GM18861 (cell line): ENCODE data around the gene LAMB4.

ENCODE experiments used
- ATAC-seq: cut with Tn5 transposase; IDR thresholded peaks from one replicate; pipeline ENCODE4 v1.9.1; 2021; ENCODE audit not compliant: unreplicated experiment

Gene LAMB4

DNA sequence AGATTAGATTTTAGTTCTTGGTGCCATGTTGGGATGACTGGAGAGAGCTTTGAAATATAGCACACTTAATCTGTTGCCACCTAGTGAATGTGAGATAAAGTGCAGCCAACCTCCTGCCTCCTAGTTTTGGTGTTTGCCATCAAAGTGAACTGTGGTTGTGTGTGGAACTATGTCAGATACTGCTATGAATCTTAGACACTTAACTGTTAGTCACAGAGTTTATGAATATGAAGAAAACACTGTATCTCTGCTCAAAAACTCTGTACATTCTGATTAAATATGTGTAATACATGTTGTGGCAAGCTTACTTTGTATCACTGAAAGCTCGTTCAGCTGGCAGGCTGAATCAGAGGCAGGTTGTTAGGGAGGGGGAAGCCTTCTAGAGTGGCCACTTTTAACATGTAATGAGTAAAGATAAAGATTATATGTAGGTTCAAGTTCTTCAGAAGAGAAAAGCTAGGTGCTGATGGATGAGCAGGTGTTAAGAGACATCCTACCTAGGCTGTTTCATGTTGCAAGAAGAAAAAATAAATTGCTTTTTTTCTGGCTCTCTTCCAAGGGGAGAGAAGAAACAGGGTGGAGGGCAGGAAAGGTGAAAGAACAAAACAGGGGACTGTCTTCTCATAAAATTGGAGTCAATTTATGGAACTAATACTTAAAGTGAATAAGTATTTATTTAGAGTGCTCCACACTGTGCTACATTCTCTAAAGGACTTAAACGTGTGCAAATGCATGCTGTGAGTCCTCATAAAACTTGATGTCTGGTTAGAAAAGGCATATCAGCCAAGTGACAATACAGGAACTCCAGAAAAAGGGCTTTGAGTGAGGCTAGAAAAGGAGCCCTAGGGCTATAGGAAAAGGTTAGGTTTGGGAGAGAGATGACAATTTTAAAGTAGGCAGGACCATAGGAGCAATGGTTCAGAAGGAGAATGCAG is 113.1 kb downstream of the LAMB4 start:
- ATAC-seq: peak; percentile 75

DNA sequence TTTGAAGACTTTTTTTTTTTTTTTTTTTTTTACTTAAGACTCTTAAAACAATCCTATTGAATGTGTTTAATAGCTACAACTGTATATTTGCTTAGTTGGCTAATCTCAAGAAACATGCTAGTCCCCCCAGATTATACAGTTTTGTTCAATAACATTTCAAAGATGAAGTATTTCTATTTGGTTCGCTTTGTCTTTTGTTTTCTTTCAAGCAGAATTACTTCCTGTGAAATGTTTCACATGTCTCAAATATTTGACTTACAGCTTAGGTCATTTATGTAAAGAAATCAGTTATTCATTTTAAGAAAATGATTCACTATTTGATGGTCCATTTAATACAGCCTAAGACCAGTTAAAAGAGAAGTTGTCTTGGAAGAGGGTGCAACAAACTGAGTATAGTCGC is 114.4 kb downstream of the LAMB4 start:
- no peak for ATAC-seq

DNA sequence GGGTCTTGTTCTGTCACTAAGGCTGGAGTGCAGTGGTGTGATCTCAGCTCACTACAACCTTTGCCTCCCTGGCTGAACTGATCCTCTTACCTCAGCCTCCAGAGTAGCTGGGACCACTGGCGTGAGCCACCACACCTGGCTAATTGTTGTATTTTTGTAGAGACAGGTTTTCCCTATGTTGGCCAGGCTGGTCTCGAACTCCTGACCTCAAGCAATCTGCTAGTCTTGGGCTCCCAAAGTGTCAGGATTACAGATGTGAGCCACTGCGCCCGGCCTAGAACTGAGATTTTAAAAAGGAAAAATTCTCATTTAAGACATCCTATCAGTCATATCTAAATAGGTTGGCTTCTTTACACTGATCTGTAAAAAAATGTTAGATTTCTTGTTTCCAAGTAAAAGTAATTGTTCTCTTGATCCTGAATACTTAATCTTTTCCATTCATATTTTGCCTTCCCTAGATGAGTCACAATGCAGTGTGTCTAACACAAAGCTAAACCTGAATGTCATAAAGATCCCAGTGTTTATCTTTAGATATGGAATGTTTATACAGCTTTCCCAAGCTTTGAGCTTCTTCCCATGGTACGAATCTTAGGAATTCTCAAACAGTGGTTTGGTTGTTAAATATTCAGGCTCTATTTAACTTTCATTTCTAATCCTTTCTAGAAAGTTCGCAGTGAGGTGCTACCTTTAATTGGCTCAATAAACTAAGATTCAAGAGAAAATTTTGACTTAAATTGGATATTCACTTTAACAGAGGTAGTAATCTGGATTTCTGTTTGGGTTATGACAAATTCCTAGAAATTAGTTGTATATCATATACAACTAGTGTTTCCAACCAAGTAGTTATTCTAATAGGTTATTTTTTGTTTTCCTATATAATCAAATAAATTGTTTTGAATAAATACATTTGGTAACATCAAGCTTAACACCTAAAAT is 115.1 kb downstream of the LAMB4 start:
- no peak for ATAC-seq

DNA sequence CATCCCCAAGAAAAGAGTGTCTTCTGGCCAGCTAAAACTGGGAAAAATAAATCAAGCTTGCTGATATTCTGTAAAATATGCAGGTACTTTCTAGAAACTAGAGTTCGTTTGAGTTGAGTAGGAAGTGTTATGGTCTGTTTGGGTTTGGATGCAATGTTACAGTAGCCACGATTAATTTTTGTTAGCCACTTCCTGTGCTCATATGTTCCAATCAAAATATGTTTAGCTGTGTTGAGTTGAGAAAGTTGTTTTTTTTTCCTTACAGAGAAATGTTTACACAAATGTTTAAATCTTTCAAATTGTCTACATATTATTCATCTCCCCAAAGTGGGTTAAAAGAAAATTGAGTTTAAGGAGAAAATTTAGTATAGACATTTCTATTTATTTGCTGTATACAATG is 115.9 kb downstream of the LAMB4 start:
- no peak for ATAC-seq

DNA sequence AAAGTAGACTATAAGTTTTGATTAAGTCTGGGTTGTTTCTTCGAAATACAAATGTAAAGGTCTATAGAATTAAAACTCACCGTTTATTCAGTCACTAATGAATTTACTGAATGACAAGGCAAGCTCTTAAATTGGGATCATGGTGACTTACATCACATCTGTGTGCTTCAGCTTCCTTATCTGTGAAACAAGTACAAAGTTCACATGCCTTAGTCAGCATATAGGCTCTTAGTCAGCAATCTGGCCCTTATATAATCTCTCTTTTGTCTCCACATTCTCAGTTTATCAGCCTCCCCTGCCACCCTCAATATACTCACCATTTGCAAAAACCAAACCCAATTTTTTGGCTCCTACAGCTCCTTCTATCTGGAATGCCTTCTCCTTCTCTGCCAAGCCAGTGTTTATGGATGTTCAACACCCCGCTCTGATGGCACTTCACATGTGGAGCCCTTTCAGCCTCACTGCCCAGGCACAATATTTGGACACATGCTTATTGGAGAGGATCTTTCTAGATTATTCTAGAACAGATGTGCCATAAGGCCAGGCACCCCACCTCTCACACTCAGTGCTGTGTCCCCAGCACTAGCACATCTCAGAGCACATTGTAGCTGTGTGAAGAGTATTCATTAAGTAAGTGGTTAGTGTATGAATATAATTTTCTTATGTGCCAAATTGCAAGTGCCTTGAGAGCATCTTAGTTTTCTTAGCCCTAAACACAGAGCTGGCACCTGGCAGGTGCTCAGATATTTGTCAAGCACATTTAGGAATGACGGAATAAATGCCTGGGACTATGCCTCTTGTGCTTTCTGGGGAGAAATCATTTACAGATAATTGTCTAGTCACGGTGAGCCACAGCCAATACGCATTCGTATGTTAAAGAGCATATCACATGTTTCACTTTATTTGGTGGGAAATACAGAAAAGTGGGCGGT is 117.4 kb downstream of the LAMB4 start:
- no peak for ATAC-seq

DNA sequence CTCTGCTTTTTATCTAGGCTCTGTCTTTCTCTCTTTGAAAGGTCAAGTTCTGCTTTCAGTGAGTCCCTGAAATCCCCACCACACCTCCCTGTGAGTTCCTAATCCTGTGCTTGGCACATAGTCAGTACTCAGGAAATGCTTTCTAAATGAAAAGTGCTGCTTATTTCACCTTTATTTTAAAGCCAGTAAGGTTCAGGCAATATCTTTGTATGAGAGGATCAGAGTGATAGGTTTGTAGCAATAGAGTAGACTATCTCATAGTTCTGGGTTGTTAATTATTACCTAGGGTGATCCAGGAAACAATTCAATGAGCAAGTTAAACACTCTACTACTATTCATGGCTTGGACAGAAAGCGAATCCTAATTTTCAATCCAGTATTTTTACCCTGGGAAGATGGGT is 119.8 kb downstream of the LAMB4 start:
- ATAC-seq: peak; percentile 66

DNA sequence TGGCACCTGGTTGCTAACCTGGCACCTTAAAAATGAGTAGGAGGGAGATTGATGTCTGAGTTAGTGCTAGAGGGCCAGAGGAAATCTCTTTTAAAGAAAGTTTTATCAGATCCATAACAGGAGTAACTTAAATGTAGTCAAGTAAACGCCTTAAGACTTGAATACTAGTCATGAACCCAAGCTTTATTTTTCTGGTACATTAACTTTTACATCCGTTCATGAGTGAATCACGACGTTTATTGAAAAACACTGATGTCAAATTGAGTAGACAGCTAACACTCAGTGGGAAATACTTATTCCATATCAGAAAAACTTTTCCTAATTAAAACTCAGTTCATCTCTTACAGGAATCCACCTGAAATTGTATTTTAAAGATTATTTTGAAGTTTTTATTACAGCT is 120.3 kb downstream of the LAMB4 start:
- ATAC-seq: no peak

DNA sequence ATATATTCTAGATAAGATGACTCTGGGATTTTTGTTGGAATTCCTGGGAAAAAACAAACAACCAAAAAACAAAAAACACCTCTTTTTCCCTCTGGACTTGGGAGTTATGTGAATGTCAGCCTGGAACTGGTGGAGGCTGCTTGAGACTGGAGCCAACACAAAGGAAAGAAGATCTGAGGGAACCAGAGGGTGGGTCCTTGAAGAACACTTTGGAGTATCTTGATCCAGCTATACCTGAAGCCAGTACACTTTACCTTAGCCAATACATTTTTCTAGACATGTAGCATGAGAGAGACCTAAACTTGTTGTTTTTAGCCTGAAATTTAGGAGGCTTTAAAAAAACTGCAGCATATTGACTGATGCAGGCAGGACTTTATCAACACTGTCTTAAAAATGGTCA is 121.3 kb downstream of the LAMB4 start:
- ATAC-seq: no peak

DNA sequence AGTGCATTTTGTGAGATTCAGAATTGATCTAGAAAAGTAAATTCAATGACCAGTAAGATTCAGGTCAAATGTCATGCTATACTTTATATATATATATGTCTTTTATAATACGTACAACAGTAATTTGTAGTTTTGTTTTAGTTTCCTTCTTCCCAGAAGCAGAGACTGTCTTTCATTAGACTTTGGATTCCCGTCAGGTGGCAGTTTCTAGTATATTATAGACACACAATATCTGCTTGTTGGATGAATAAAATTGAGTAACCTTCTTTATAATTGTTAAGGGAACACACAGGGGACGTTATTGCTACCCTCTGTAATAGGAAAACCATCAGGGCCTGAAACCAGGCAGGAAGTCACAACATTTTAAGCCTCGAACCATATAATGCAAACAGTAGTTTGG is 121.9 kb downstream of the LAMB4 start:
- no peak for ATAC-seq

DNA sequence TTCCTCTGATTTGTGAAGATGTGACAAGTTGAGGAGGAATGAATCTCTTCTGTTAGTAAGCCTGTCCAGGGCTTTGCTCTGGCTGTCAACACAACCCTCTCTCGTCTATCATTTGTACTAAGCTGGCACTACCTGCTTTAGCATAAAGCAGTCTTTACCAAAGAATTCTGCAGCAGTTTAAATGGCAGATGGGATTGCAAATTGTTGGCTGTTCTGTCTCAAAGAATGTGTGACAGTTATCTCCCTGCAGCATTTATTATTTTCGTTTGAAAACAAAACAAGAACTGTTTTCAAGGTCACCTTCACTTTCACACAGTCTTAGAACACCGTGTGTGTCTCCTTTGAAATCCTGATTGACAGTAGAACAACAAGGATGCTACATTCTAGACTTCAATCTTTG is 122.4 kb downstream of the LAMB4 start:
- ATAC-seq: no peak

DNA sequence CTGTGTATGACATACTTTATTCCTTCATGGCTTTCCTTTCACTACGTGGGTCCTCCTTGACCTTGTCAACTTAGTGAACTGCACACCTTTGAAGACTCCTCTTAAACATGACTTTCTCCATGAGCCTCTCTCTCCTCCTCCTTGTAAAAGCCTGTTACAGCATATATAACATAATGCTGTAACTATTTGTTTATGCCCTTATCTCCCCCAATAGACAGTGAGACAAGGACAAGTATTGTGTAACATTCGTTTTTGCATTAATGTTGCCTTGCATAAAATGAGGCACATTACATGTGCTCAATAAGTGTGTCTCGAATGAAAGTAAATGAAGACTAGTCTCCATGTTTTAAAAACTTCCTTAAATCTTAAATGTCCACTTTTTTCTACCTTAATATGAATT is 122.9 kb downstream of the LAMB4 start:
- no peak for ATAC-seq

DNA sequence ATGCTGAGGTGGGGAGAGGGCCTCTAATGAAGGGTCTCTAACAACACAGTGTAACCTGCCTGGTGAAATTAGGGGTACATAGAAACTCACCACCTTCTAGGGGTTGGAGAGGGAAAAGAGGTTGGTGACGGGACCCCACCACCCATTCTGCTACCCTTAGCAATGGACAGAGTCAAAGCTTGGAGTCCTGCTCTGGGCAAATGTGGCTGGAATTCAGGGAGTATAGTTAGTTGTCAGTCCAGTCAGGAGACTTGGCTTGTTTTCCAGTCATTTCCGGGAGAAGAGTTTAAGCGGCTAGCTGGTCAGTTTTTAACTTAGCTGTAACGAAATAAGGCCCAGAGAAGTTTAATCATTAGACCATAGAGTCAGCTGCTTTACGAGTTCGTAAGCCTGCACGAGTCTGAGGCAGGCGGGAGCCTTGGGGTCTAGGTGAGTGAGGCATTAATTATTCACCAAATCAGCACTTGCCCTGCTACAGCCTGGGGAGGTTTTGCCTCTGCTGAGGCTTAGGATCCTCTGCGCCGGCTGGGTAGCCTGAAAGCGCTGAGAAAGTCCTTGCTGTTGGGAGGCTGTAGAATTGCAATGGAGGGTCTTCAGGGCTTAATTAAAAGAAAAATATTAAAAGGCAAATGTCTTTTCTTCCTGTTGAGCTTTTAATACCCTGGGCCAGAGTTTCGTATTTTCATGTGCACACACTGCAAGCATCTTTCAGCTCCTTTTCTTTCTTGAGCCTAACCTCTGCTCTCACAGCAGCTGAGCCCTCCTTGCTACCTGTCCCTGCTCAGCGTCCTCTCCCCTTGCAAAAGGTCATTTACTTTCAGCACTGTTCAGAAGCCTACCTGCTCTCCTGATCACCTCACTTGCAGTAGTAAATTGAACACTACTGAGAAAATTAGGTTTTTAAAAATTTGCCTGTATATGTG is 125.7 kb downstream of the LAMB4 start:
- peak; percentile 88 for ATAC-seq

DNA sequence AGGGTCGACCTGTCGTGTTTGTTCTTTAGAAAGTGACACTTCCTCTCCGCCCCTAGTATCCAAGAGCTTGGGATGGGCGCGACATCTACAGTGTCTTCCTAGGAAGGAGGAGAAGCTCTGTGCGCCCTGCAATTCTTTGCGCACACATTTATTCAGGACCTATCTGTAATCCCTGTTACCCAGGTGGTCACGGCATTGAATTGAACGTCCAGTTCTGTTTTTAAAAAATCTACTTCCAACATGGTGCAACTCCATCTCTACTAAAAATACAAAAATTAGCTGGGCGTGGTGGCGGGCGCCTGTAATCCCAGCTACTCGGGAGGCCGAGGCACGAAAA is 126.6 kb downstream of the LAMB4 start:
- ATAC-seq: no peak

DNA sequence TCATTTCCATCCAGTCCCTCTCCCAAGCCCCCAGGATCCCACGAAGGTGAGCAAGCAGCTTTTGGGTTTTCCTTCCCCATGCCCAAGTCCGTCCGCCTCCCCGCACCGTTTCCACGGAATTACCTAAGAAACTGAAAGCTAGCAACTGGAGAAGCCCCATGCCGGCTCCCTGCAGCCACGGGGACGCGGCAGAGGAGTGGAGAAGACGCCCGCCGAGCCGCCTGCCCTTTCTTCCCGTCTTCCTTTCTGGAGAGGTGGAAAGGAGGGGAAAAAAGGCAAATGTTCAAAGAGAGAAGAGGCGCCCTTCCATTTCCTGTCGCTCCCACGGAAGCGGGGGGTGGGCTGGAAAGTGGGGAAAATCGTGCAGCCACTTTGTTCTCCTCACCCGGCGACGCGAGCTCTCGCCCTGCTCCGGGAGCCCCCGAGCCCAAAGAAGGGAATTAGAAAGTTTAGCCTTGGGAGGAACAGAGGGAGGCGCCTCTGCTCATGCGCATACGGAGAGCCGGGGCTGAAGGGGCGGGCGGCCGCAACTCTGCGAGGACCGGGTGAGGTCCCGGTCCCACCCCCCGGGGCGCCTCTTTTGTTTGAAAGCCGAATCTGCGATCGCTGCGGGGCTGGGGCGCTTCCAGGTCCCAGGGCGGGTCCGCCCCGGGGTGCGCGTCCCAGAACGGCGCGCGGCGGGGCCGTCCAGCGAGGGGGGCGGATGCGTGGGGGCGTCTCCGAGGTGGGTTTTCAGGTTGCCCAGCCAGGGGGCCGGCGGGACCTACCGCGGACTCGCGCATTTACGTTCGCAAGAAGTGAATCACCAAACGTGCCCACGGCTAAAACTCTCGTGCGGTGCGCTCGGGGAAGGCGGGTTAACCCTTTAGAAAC is 127.2 kb downstream of the LAMB4 start, which contains the start of gene LAMB1:
LAMB1 (minus strand) TSS at position 436 of the 873 bp plus-strand sequence; CDS start at position 160, 276 bp downstream.
- no peak for ATAC-seq

DNA sequence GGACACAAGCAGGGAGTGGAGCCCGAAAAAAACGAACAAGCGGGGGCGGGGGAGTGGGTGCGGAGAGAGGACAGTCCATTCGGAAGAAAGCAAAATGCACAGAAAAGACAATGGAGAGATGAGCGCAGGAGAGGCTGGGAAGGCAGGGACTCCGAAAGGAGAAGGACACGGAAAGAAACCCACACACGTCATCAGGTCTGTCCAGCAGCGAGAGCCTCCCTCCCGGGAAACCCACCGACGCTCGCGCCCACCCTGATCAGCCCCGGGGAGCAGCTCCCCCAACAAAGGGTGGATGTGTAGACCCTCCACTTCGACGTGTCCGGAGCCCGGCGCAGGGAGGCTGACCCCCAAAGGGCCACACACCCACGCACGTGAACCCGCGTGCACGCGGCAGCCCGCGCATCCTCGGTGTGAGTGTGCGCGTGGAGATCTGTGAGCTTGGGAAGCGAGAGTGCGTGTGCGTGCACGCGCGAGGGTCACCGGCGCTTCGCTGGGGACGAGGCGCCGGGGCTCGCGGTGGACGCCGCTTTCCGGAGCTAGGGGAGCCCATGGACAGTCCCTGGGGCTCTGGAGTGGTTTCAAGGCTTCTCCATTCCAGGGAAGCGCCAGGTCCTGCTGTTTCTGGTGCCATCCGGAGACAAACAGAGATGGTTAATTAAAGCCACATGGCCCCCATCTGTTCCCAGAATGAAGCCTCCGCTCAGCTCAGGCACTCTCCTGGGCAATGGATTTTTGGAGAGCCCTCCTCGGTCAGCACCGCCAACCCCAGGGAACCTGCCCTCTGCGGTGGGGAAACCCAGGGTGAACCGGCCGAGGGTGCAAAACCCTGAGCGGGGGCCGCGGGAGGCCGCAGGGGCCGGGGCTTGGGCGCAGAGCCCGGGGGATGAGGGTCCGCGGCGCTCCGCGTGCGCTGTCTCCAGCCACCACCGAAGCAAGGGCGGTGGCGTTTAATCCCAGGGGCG is 128.1 kb downstream of the LAMB4 start:
- no peak for ATAC-seq

DNA sequence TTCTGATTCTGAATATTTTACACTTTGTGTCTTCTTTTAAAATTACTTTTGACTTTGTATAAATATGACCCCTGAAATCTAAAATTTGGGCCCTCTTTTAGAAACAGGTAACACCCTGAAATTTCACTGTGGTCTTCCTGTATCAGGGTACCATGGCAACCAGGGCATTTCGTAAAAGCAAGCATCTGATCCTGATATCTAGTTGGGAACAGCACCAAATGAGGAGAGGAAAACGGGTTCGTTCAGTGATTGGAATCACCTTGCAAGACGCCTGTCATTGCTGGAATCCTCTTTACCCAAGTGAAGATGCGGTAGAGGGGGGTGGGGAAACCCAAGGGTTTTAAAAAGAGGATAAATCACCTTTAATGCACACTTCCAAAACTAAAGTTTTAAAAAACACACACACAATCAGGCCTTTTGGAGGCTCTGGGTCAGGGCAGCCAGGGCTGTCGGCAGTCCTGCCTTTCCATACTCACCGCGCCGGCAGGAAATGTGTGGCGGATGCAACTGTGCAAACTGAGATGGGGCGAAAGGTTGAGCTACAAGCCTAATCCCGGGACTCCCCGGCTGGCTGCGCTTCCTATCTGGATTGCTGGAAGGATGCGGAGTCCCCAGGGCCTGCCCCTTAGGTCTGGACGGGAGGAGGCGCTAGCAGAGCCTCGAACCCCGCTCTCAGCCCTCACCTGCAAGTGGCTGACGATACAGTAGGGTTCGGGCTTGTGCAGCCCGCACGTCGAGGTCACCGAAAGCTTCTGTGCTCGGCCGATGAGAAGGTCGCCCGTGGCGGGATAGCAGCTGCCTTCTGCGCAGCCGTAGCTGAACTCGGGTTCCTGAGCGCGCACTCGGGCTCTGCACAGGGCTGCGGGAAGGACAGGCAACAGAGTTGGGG is 129.0 kb downstream of the LAMB4 start:
- no peak for ATAC-seq
